Cardiac septum (tissue), 1 donor: ENCODE data around the gene C11orf98. TPM values are rescaled to one million over a fixed set of nuclear protein-coding genes. Genes with fewer than 3 reads are reported as not detected.
"Not testable (repeated sequence)": the region's sequence is repeated elsewhere in the genome, so short reads cannot be mapped to it uniquely, and the experiment has no call there.

Experiments used
- DNase-seq: peaks from one replicate; pipeline ENCODE4 v3.0.0-alpha.2; 2020; ENCODE audit warnings: low spot score
- intact Hi-C: fragments of 100-400 bp; cut with DNase I; formaldehyde crosslinking; loops from one replicate; pipeline ENCODE4 v1.14.0; 2022
- total RNA-seq: library from RNA; stranded (reverse); fragmentation: NEBNext Ultra II Directional; extraction: Animal tissue kit (Norgen Biotek cat#: 25700); gene quantifications from one replicate; pipeline ENCODE4 v1.2.1, GENCODE V29; 2021
- donor health status: DM: no; HTN: no; CAD: no.

The C11orf98 gene
- total RNA-seq, 1 donor from 2014 or later, result 25.4 TPM

DNA sequence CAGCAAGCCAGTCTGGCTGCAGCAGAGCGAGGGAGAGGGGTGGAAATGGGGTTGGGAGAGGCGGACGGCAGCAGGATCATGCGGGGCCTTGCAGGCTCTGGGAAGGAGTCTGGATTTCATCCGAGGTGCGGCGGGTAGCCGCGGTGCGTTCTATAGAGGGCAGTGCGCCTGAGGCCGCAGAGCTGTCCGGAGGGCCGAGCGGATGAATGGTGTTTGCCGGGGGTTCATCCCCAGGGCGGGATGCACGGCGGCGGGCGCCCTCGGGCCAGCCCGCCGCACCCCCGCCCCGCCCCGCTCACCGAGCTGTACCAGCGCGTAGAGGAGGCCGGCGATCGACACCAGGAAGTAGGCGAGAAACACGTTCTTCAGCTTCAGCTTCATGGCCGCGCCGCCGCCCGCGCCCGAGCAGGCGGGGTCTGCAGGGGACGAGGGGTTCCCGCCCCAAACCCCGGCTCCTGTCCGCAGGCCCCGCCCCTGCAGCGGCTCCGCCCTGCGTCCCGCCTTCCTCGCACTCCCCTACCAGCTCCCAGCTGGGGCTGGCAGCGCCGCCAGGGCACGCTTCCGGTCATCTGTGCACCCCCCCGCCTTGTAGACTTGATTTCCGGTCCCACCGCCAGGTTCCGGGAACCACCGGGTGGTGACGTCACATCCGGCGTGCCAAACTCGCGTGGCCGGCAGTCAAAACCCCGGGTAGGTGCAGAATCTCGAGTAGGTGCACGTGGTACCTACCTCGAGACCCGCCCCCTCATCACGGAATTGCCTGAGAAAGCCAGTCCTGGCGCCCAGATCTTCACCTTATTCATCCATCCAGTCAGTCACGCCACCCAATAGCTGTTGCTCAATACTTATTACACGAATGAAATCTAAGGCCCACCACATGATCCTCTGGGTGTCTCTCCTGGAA, 43.2 kb downstream of the C11orf98 start, which contains the start of gene B3GAT3:
TSS of gene B3GAT3 (minus strand) at position 420 of the 904 bp plus-strand sequence. CDS start at position 381, 39 bp downstream.
- intact Hi-C loops, result loop anchor here (2.0 kb wide), 1 partner anchor 25 kb away; the partner anchor contains the start of gene GANAB
- peak; percentile 98 for DNase-seq

DNA sequence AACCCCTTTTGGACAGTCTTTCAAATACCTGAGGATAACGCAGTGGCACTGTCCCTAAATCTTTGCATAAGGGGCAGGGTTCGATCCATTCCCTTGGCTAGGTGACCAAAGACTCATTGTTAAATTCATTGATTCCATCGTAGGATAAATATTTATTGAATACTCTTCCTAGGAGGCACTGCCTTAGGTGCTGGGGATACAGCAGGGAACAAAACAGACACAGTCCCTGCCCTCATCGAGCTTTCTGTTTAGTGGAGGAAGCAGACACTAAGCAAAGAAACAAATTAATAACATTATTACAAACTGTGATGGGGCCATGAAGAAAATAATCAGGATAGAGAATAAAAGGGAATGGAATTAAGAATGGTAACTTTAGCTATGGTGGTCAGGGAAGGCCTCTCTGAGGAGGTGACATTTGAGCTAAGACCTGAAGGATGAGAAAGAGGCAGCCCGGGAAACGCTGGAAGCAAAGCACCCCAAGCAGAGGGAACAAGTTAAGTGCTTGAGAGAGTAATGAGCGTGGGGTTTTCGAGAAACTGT, 43.9 kb downstream of the C11orf98 start:
- DNase-seq, result no peak
- intact Hi-C loops, result no loop called here

- intact Hi-C loops, result not testable (repeated sequence)
Measured at GRCh38 chr11:62616957-62617356, 48.1 kb downstream of the C11orf98 start.

DNA sequence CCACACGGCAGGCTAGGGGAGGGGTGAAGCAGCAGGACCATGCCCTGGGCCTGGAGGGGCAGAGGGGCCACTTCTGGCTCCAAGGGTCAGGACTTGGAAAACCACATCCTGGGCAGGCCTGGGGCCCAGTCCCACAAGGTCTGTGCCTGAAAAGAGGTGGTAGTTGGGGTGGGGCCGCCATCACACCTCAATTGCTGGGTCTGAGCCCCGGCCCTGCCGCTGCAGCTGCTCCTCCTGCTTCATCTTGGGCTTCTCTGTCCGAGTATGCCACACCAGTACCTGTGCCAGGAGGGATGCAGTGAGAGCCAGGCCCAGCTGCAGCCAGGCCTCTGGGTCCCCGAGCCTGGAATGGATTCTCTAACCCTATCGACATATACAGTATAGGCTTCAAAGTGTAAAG, 49.5 kb downstream of the C11orf98 start:
- DNase-seq, result no peak
- intact Hi-C loops, result no loop called here

More at GRCh38 chr11:62616957-62617356, 48.1 kb downstream of the C11orf98 start:
- not testable (repeated sequence) for DNase-seq

DNA sequence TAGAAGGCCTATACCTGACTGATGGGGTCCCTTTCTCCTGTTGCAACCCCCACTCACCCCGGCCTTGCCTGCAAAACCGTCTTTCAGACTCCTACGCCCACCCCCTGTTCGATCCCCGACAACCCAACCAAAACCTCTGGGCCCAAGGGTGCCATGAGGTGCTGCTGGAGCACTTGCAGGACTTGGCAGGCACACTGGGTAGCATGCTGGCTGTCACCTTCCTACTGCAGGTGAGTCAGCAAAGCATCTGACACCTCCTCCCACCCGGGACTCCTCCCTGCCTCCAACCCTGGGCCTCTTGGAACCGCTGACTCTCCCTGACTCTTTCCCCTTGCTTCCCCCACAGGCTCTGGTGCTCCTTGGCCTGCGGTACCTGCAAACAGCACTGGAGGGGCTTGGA, 50.7 kb downstream of the C11orf98 start:
- no peak for DNase-seq
- intact Hi-C loops, result no loop called here

DNA sequence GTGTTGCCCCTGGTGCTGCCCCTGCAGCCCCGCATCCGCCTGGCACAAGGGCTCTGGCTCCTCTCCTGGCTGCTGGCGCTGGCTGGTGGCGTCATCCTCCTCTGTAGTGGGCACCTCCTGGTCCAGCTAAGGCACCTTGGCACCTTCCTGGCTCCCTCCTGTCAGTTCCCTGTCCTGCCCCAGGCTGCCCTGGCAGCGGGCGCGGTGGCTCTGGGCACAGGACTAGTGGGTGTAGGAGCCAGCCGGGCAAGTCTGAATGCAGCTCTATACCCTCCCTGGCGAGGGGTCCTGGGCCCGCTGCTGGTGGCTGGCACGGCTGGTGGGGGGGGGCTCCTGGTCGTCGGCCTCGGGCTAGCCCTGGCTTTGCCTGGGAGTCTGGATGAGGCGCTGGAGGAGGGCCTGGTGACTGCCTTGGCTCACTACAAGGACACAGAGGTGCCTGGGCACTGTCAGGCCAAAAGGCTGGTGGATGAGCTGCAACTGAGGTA, 51.7 kb downstream of the C11orf98 start:
- intact Hi-C loops, result no loop called here

More for the DNA sequence above, 51.7 kb downstream of the C11orf98 start:
- DNase-seq, result peak; percentile 79

Other genes starting within 250 kb of the C11orf98 start
- not detected for gene SCGB1A1, start 246.2 kb downstream of the C11orf98 start, total RNA-seq
- 485 TPM for gene AHNAK, start 118.4 kb downstream of the C11orf98 start, total RNA-seq
- 735 TPM for gene EEF1G, start 91.3 kb downstream of the C11orf98 start, total RNA-seq
- gene TUT1, start 73.7 kb downstream of the C11orf98 start, total RNA-seq, result 11.7 TPM
- 36.8 TPM for gene MTA2, start 63.3 kb downstream of the C11orf98 start, total RNA-seq
- 29.6 TPM for gene EML3, start 52.4 kb downstream of the C11orf98 start, total RNA-seq
- 6.0 TPM for gene ROM1, start 52.0 kb downstream of the C11orf98 start, total RNA-seq
- gene B3GAT3, start 43.2 kb downstream of the C11orf98 start, total RNA-seq, result 16.0 TPM
- 99.8 TPM for gene GANAB, start 18.6 kb downstream of the C11orf98 start, total RNA-seq
- 10.0 TPM for gene INTS5, start 11.9 kb downstream of the C11orf98 start, total RNA-seq
- 7.5 TPM for gene CSKMT, start 102 bp upstream of the C11orf98 start, total RNA-seq
- 6.9 TPM for gene UQCC3, start 6.5 kb upstream of the C11orf98 start, total RNA-seq
- gene LBHD1, start 7.1 kb upstream of the C11orf98 start, total RNA-seq, result 2.4 TPM
- gene UBXN1, start 13.9 kb upstream of the C11orf98 start, total RNA-seq, result 62.9 TPM
- 2.9 TPM for gene LRRN4CL, start 24.3 kb upstream of the C11orf98 start, total RNA-seq
- 13.3 TPM for gene BSCL2, start 42.2 kb upstream of the C11orf98 start, total RNA-seq
- gene GNG3, start 42.5 kb upstream of the C11orf98 start, total RNA-seq, result 0.27 TPM
- gene HNRNPUL2, start 62.2 kb upstream of the C11orf98 start, total RNA-seq, result 34.8 TPM
- gene TTC9C, start 63.3 kb upstream of the C11orf98 start, total RNA-seq, result 13.6 TPM
- gene ZBTB3, start 89.0 kb upstream of the C11orf98 start, total RNA-seq, result 10.9 TPM
- gene POLR2G, start 96.4 kb upstream of the C11orf98 start, total RNA-seq, result 45.3 TPM
- 9.7 TPM for gene TAF6L, start 106.2 kb upstream of the C11orf98 start, total RNA-seq
- 12.0 TPM for gene TMEM179B, start 122.2 kb upstream of the C11orf98 start, total RNA-seq
- 17.7 TPM for gene TMEM223, start 126.8 kb upstream of the C11orf98 start, total RNA-seq
- gene NXF1, start 140.2 kb upstream of the C11orf98 start, total RNA-seq, result 36.7 TPM
- gene STX5, start 166.8 kb upstream of the C11orf98 start, total RNA-seq, result 19.7 TPM
- gene TEX54, start 167.6 kb upstream of the C11orf98 start, total RNA-seq, result not detected
- gene WDR74, start 174.4 kb upstream of the C11orf98 start, total RNA-seq, result 22.8 TPM
- 38.6 TPM for gene SLC3A2, start 215.7 kb upstream of the C11orf98 start, total RNA-seq